Superior temporal gyrus (tissue), 1 donor: ENCODE data around the gene CCL8.

Experiments
- DNase-seq: peaks from one replicate; pipeline ENCODE4 v3.0.0-alpha.2; 2016; ENCODE audit errors: extremely low spot score

The CCL8 gene

GRCh38 chr17:34319039-34319483 lies at the start of gene CCL8:
Gene CCL8, plus strand, starts transcription at chr17:34319435. Its CDS starts 67 bp downstream, at chr17:34319502.
- no peak for DNase-seq

GRCh38 chr17:34269969-34270368 lies 49.3 kb upstream of the CCL8 start, which contains the start of gene CCL7:
Gene CCL7, plus strand, starts transcription at chr17:34270221. Its CDS starts 70 bp downstream, at chr17:34270291.
- DNase-seq, result no peak

- no peak for DNase-seq
Measured at GRCh38 chr17:34275881-34276280, 43.4 kb upstream of the CCL8 start.

- DNase-seq, result no peak
Measured at GRCh38 chr17:34276826-34277225, 42.4 kb upstream of the CCL8 start.

GRCh38 chr17:34283571-34283970 lies 35.7 kb upstream of the CCL8 start:
- DNase-seq, result no peak

GRCh38 chr17:34285286-34285792 lies 33.9 kb upstream of the CCL8 start, which contains the start of gene CCL11:
Gene CCL11, plus strand, starts transcription at chr17:34285742. Its CDS starts 67 bp downstream, at chr17:34285809.
- DNase-seq, result no peak

- DNase-seq, result no peak
Measured at GRCh38 chr17:34287875-34288274, 31.4 kb upstream of the CCL8 start.

- no peak for DNase-seq
Measured at GRCh38 chr17:34290586-34290985, 28.6 kb upstream of the CCL8 start.

- DNase-seq, result no peak
Measured at GRCh38 chr17:34291721-34292348, 27.4 kb upstream of the CCL8 start.

- no peak for DNase-seq
Measured at GRCh38 chr17:34299027-34299426, 20.2 kb upstream of the CCL8 start.

- DNase-seq, result no peak
Measured at GRCh38 chr17:34299956-34300577, 19.2 kb upstream of the CCL8 start.

GRCh38 chr17:34300652-34301370 lies 18.4 kb upstream of the CCL8 start:
- DNase-seq, result no peak

GRCh38 chr17:34301986-34302385 lies 17.2 kb upstream of the CCL8 start:
- DNase-seq, result no peak

- DNase-seq, result no peak
Measured at GRCh38 chr17:34302636-34303035, 16.6 kb upstream of the CCL8 start.

GRCh38 chr17:34303606-34304005 lies 15.6 kb upstream of the CCL8 start:
- DNase-seq, result no peak

GRCh38 chr17:34305061-34305460 lies 14.2 kb upstream of the CCL8 start:
- DNase-seq, result no peak

- no peak for DNase-seq
Measured at GRCh38 chr17:34305606-34306005, 13.6 kb upstream of the CCL8 start.

GRCh38 chr17:34306466-34306865 lies 12.8 kb upstream of the CCL8 start:
- DNase-seq, result peak; percentile 40

- DNase-seq, result no peak
Measured at GRCh38 chr17:34307110-34307509, 12.1 kb upstream of the CCL8 start.

- DNase-seq, result no peak
Measured at GRCh38 chr17:34308371-34308770, 10.9 kb upstream of the CCL8 start.

- DNase-seq, result no peak
Measured at GRCh38 chr17:34311291-34311690, 7.9 kb upstream of the CCL8 start.

- no peak for DNase-seq
Measured at GRCh38 chr17:34312080-34312479, 7.2 kb upstream of the CCL8 start.

- no peak for DNase-seq
Measured at GRCh38 chr17:34313164-34313563, 6.1 kb upstream of the CCL8 start.
